Choroid plexus epithelial cell (primary cell): ENCODE data around the gene ATP23.

Experiments
- DNase-seq: peaks from one replicate; pipeline ENCODE4 v3.0.0-alpha.2; 2010; ENCODE audit warnings: low read depth
- H3K4me3 ChIP-seq: 2 replicates; pipeline ENCODE4 v1.5.1; 2011; ENCODE audit warnings: low read depth, mild to moderate bottlenecking, control low read depth, low read length, moderate library complexity
- TF ChIP-seq, protein P1 (sequence below): conservative IDR thresholded peaks from 2 replicates; pipeline ENCODE4 v1.5.1; 2011; ENCODE audit warnings: low read depth, mild to moderate bottlenecking, control low read depth, inconsistent platforms, low read length, moderate library complexity

The ATP23 gene

DNA sequence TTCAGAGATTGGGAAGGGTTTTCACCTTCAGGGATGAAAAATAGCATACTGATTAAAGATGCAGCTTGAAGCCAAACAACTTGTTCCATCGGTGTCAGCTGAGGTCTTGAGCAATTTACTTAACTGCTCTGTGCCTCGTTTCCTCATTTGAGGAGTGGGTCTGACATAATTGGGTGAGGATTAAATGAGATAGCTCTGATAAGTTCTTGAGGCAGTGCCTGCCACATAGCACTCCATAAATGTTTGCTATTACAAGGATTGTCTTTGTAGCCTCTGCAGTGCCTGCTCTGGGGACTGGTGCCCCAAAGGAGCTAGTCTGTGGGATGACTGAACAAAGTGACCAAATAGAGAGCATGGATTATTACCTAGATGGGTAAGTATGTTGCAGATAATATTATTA lies 50.6 kb downstream of the ATP23 start:
- DNase-seq = no peak
- TF ChIP-seq, protein P1, sequence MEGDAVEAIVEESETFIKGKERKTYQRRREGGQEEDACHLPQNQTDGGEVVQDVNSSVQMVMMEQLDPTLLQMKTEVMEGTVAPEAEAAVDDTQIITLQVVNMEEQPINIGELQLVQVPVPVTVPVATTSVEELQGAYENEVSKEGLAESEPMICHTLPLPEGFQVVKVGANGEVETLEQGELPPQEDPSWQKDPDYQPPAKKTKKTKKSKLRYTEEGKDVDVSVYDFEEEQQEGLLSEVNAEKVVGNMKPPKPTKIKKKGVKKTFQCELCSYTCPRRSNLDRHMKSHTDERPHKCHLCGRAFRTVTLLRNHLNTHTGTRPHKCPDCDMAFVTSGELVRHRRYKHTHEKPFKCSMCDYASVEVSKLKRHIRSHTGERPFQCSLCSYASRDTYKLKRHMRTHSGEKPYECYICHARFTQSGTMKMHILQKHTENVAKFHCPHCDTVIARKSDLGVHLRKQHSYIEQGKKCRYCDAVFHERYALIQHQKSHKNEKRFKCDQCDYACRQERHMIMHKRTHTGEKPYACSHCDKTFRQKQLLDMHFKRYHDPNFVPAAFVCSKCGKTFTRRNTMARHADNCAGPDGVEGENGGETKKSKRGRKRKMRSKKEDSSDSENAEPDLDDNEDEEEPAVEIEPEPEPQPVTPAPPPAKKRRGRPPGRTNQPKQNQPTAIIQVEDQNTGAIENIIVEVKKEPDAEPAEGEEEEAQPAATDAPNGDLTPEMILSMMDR = no peak
- H3K4me3 ChIP-seq = no peak overlapping the region

DNA sequence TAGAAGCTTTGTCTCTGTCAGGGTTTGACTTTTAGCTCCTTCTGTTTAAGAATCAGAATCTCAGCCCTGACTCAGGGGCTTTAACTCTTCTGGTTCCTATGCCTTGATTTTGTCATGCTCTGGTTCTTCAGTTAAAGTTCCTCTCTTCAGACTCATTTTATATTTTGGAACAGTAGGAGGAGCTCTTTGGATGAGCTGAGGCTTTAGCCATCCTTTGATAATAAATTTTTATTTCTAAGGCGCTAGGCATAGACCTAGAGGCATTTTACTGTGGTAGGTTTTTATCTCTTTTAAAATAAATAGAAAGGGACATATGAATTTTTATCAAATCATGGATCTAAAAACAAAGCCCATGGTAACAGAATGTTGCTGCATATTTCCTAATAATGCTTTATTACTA lies 51.7 kb downstream of the ATP23 start:
- TF ChIP-seq, protein P1 = peak; percentile 41
- no peak overlapping the region for H3K4me3 ChIP-seq
- DNase-seq = peak; percentile 24

DNA sequence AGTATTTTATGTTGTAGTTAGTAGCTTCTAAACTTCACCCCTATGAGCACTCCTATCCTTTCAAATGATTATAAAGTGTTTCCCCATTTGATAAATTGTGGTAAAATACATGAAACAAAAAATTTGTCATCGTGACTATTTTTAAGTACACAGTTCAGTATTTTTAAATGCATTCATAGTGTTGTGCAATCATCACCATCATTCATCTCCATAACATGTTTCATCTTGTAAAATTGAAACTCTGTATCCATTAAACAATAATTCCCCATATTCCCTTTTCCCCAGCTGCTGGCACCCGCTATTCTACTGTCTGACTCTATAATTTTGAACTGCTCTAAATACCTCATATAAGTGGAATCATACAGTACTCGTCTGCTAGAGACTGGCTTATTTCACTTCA lies 52.5 kb downstream of the ATP23 start:
- DNase-seq = no peak
- H3K4me3 ChIP-seq = no peak overlapping the region
- TF ChIP-seq, protein P1 = no peak

DNA sequence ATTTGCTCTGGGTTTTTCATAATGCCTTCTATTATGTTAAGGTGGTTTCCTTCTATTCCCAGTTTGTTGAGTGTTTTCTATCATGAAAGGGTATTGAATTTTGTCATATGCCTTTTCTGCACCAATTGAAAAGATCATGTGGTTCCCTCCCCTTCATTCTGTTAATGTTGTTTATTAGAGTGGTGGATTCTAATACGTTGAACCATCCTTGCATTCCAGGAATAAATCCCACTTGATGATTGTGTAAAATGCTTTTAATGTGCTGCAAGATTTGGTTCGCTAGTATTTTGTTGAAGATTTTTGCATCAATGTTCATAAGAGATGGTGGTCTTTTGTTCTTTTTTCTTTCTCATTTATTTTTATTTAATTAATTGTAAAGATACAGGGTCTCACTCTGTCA lies 55.2 kb downstream of the ATP23 start:
- no peak for DNase-seq
- H3K4me3 ChIP-seq = no peak overlapping the region
- TF ChIP-seq, protein P1 = no peak

DNA sequence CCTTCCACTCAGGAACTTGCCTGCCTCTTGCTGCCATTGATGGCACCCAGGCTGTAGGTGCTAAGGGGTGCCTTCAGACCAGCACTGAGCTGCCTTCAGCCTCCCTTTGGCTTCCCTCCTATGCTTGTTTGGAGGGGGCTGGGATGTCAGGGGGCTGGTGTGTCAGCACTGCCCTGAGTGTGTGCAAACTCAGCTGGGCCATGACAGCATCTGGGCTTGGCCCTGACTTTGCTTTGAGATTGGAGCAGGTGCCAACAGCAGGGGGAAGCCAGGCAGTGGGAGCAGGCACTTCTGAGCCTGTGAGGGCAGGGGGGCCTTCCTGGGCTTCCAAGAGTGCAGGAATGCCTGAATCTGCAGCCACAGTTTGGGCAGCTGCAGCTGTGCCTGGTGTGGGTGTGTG lies 56.9 kb downstream of the ATP23 start:
- no peak overlapping the region for H3K4me3 ChIP-seq
- no peak for DNase-seq
- TF ChIP-seq, protein P1 = no peak

DNA sequence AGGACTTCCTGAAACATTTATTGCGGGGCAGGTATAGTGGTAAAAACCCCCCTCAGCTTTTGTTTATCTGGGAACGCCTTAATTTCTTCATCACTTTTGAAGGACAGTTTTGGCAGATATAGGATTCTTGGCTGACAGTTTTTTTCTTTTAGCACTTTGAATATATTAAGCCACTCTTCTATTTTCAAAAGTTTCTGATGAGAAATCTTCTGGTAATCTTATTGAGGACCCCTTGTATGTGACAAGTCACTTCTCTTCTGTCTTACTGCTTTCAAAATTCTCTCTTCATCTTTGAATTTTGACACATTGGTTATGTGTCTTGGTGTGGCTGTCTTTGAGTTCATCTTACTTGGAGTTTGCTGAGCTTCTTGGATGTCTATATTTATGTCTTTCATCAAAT lies 59.1 kb downstream of the ATP23 start:
- no peak overlapping the region for H3K4me3 ChIP-seq
- TF ChIP-seq, protein P1 = no peak
- no peak for DNase-seq

DNA sequence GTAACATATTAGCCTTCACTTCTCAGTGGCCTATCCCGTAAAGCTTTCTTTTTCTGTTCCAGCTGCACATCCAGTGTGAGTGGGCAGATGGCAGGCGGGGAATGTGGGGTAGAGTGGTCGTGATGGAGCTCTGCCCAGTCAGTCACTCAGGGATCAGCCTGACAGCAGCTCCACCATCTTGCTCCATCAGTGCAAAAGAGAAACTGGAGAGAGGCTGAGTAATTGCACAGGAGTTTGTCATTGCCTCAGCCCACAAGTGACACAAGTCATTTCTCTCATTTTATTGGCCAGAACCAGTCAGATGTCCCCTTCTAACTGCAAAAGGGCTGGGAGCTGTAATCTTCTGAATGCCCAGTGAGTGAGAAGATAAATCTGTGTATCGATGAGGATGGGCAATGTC lies 66.5 kb downstream of the ATP23 start:
- TF ChIP-seq, protein P1 = no peak
- no peak for DNase-seq
- no peak overlapping the region for H3K4me3 ChIP-seq
